Body of pancreas (tissue), 4 donors: ENCODE results near the gene LRIT2.

Source experiments
- CTCF ChIP-seq, 7 experiments: fragments of 450-650 bp in 4 of 7; fragments of 200-600 bp in 3 of 7; sonication (generic) in 3 of 7; IDR thresholded peaks; one replicate each; pipeline ENCODE4 v1.5.1; 2016 to 2019; ENCODE audit warnings: antibody characterized with exemption in 7 of 7
- POLR2A ChIP-seq, 3 donors: fragments of 450-650 bp; IDR thresholded peaks; one replicate each; pipeline ENCODE4 v1.6.1; 2016; ENCODE audit warnings: antibody characterized with exemption in 3 of 3, mild to moderate bottlenecking in 2 of 3

DNA sequence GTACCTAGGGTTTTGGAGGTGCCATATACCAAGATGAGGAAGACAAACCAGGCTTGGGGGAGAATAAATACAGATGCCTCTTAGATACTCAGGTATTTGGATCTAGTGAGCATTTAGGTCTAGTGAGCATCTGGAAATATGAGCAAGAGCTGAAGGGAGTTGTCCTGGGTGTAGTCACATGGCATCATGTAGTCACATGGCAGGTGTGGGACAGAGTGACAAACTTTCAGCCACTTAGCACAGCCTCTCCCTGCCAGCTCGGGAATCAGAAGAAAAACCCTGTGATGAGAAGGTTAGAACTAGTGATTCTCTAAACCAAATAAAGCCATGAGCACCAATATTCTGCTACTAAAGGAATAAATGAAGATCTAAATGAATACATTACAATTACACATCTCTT is 43.8 kb upstream of the LRIT2 start:
- TF ChIP-seq CTCF (IDR thresholded peaks at IDR 0.05) = no peak
- TF ChIP-seq POLR2A (IDR thresholded peaks at IDR 0.05) = no peak
